GM18867 (cell line): Measurements from ENCODE around the gene OVCH1.
"Not testable (repeated sequence)": the region's sequence is repeated elsewhere in the genome, so short reads cannot be mapped to it uniquely, and the experiment has no call there.

Experiments used
- ATAC-seq: cut with Tn5 transposase; IDR thresholded peaks from one replicate; pipeline ENCODE4 v1.9.1; 2021; ENCODE audit warnings: mild to moderate bottlenecking, moderate library complexity; ENCODE audit not compliant: unreplicated experiment

Gene OVCH1

DNA sequence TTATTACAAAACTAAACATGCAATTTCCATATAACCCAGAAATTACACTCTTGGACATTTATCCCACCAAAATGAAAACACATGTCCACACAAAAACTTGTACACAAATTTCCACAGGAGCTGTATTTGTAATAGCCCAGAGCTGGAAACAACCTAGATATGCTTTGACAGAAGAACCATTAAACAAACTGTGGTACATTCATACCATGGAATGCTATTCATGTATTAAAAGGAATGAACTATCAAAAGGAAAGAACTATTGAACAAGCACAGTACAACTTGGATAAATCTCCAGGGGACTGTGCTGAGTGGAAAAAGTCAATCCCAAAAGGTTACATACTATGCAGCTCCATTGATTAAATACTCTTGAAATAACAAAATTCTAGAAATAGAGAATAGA lies 80.7 kb downstream of the OVCH1 start:
- ATAC-seq: no peak

DNA sequence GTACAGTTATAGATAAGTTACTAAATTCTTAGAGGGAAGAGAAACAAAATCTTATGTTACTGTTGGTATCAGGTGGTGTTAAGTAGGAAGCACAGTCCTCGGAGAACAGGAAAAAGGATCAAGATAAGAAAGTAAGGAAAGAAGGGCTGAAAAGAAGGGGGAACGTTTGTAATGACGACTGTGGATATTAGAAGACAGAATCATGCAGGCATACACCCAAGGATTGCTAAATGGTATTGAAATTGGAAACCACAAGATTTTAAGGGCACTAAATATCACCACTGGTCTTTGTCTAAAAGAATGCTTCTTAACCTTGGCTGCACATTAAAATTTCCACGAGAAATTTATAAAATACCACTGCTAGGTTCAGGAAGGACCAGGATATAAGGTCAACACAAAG lies 82.4 kb downstream of the OVCH1 start:
- ATAC-seq: no peak

DNA sequence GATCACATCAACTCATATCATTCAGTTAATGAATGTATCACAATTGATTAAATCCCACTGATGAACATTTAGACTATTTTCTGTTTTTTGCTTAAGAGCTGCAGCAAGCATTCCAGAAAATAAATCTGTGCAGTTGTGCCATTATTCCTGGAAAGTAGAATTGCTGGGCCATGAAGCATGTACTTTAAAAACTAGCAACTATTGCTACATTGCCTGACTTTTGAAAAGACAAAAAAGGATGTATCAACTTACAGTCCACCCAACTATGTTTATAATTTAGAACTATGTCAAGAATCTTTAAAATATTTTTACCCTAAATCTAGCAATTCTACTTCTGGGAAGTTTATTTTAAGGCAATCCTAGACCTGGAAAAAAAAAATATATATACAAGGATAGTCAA lies 83.1 kb downstream of the OVCH1 start:
- ATAC-seq: no peak

DNA sequence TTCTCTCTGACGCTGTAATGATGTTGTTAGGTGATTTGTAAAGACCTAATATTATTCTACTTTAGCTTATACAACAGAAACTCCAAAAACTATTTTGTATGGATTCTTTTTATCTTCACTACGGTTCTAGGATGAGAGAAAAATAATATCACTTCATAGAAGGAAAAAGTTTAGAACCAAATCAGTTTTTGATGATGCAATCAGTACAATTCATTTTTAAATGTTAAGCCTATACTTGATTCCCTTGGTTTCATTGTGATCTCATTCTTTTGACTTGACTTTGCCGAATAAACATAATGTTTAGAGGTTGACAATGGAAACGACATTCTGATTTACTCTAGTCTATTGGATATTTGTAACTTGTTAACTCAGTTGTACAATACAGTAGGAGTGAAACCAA lies 91.9 kb downstream of the OVCH1 start:
- no peak for ATAC-seq

GRCh38 chr12:29403991-29404390 lies 93.5 kb downstream of the OVCH1 start:
- no peak for ATAC-seq

DNA sequence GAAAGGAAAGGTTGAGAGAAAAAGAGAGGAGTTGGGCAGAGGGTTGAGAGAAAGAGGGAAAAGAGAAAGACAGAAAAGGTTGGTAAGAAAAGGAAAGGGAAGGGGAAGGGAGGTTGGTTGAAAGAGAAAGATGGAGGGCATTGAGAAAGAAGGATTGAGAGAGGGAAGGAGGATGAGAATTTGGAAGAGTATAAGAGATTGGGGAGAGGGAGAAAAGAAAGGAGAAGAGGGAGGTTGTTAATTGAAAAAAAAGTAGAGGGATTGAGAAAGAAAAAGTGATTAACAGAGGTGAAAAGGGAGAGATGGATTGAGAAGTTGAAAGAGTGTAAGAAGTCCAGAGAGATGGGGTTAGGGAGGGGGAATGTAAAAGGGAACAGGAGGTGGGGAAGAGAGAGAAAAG lies 95.0 kb downstream of the OVCH1 start:
- no peak for ATAC-seq

- ATAC-seq: peak; percentile 74
These were observed 99.0 kb downstream of the OVCH1 start for GRCh38 chr12:29398495-29398894.

DNA sequence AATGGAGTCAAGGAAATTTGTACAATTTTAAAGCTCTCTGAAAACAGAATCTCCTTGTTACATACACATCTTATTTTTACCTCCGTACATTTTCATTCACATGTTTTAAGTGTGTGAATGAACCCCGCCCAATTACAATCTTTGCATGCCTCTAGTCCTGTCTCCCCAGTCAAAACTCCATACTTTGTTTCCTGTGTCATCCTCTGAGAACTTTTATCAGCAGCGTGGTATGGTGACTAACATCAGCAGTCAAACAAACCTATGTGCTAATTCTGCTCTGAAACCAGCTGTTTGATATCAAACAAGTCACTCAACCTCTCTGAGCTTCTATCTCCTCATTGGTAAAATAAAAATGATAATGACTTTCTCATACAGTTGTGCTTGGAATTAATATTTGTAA lies 100.7 kb downstream of the OVCH1 start:
- ATAC-seq: no peak

GRCh38 chr12:29395356-29395755 lies 102.1 kb downstream of the OVCH1 start:
- ATAC-seq: no peak

DNA sequence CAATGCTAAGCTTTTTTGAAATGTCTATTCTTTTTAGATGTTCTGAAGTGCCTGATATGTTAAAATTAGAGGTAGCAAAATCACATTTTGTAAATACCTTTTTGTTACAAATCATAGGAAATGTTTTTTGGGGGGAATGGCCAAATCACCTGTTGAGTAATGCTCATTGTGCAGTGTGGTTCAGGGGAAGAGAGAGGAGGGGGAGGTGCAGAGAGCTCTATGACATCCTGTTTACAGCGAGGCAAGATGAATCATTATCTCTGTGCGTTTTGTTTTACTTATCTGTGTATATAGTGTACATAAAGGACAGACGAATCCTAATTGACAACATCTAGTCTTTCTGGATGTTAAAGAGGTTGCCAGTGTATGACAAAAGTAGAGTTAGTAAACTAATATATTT lies 107.1 kb downstream of the OVCH1 start:
- ATAC-seq: not testable (repeated sequence)

DNA sequence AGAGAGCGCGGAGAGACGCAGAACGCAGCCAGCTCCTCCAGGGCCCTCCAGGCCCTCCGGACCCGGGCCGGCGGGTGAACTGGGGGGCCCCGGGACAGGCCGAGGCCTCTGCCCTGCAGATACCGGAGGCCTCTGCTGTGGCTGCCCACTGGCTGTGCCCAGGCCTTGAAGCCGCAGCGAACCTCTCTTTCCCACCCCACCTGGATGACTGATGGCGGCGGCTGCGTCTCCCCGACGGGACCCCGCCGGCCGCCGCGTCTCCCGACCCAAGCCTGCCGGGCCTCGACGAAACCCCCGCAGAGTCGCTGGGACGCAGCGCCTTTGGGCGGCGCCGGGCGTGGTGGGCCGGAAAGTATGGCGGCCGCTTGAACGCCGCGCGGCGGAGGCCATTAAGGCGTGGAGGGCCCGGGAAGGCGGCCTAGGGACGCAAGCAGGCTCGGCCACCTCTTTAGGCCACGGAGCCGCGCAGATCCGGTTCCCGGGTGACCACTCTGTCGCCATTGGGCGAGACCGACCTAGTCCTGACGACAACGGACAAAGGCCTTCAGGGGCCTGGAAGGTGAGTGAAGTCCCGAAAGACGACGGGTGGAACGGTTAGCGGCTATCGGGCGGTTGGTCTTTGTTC lies 108.1 kb downstream of the OVCH1 start:
- no peak for ATAC-seq

GRCh38 chr12:29386084-29386680 lies 111.3 kb downstream of the OVCH1 start:
- ATAC-seq: not testable (repeated sequence)

GRCh38 chr12:29385194-29385593 lies 112.3 kb downstream of the OVCH1 start:
- ATAC-seq: not testable (repeated sequence)

DNA sequence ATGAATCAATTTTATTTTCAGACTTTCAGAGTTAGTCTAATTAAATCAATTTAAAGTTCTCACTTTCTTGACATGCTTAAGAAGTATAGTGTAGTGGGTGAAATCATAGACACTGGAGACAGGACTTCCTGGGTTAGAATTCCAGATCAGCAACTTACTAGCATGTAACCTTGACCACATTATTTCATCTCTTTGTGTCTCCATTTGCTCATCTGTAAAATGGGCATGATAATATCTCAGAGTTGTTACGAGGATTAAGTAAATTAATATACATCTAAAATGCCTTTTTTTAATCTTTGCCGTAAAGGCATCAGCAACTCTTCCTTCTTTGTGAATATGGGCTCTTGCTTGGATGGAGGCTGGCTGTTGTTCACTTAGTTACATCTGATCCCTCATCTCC lies 115.2 kb downstream of the OVCH1 start:
- ATAC-seq: no peak

GRCh38 chr12:29380536-29381523 lies 116.7 kb downstream of the OVCH1 start, which contains the start of gene ERGIC2:
TSS of gene ERGIC2 (minus strand) at chr12:29381172. CDS start at chr12:29371633, 9,539 bp downstream.
- peak; percentile 96 for ATAC-seq
